Spleen (tissue), 11 donors: ENCODE data around the gene BCL2. TPM values are rescaled to one million over a fixed set of nuclear protein-coding genes. Genes with fewer than 3 reads are reported as not detected.

Experiments used
- DNase-seq: peaks from one replicate; pipeline ENCODE4 v3.0.0-alpha.2; 2020
- H3K27ac ChIP-seq, 8 donors: fragments of 200-600 bp; sonication (generic) in 7 of 8; 1 replicate in 4 of 8; 2 replicates in 4 of 8; pipeline versions ENCODE4 v1.5.0 to v1.8.0; 2016 to 2021; ENCODE audit warnings: inconsistent platforms in 4 of 8, mild to moderate bottlenecking in 4 of 8, moderate library complexity in 1 of 8
- H3K27me3 ChIP-seq, 7 donors: fragments of 200-600 bp; sonication (generic) in 6 of 7; replicated peaks in 1 of 7; 1 replicate in 4 of 7; 2 replicates in 3 of 7; pipeline versions ENCODE4 v1.5.0 to v1.8.0; 2016 to 2021; ENCODE audit warnings: inconsistent platforms in 3 of 7, mild to moderate bottlenecking in 1 of 7
- H3K36me3 ChIP-seq, 6 donors: fragments of 200-600 bp; sonication (generic) in 5 of 6; 1 replicate in 4 of 6; 2 replicates in 2 of 6; pipeline versions ENCODE4 v1.5.0 to v1.8.0; 2016 to 2021; ENCODE audit warnings: inconsistent platforms in 2 of 6
- H3K4me1 ChIP-seq, 6 donors: fragments of 200-600 bp; sonication (generic) in 5 of 6; 1 replicate in 3 of 6; 2 replicates in 3 of 6; pipeline versions ENCODE4 v1.5.0 to v1.8.0; 2016 to 2021; ENCODE audit warnings: inconsistent platforms in 3 of 6
- H3K4me3 ChIP-seq, 8 donors: fragments of 200-600 bp; sonication (generic) in 7 of 8; 1 replicate in 4 of 8; 2 replicates in 4 of 8; pipeline versions ENCODE4 v1.5.0 to v1.8.0; 2016 to 2021; ENCODE audit warnings: inconsistent platforms in 4 of 8, mild to moderate bottlenecking in 4 of 8, moderate library complexity in 2 of 8
- H3K9me3 ChIP-seq, 8 donors: fragments of 200-600 bp; sonication (generic) in 7 of 8; 1 replicate in 4 of 8; 2 replicates in 4 of 8; pipeline versions ENCODE4 v1.5.0 to v1.8.0; 2016 to 2021; ENCODE audit warnings: inconsistent platforms in 4 of 8
- POLR2A ChIP-seq, 3 donors: fragments of 450-650 bp; IDR thresholded peaks; one replicate each; pipeline ENCODE4 v1.5.1; 2017; ENCODE audit warnings: antibody characterized with exemption in 3 of 3, mild to moderate bottlenecking in 1 of 3
- POLR2AphosphoS5 ChIP-seq, 3 donors: sonication (generic); formaldehyde crosslinking; IDR thresholded peaks; one replicate each; pipeline ENCODE4 v1.5.1; 2017; ENCODE audit warnings: antibody characterized with exemption in 3 of 3
- WGBS, 5 donors: extraction: QIAGEN DNeasy Blood & Tissue Kit in 3 of 5; methylation state at CpG; one replicate each; pipeline versions ENCODE4 v1.1.5 to v1.1.7; 2013 to 2018; 5-methylcytosine and 5-hydroxymethylcytosine counted together
- intact Hi-C: fragments of 100-400 bp; cut with DNase I; formaldehyde crosslinking; loops from one replicate; pipeline ENCODE4 v1.15.0; 2023; ENCODE audit warnings: low total_unique reads
- polyA plus RNA-seq, 3 donors: library from polyadenylated mRNA; stranded (reverse); fragments of 200-250 nt; gene quantifications; one replicate each; pipeline ENCODE4 v1.2.1, GENCODE V29; 2013
- total RNA-seq, 7 donors: library from RNA; depleted of rRNA in 3 of 7; stranded (reverse); fragments of >200 nt in 3 of 7; fragmentation: NEBNext Ultra II Directional in 4 of 7; extraction: Animal tissue kit (Norgen Biotek cat#: 25700) in 4 of 7; gene quantifications; one replicate each; pipeline versions ENCODE4 v1.1.0 to v1.2.1, GENCODE V29; 2016 to 2021
- TF ChIP-seq, protein P1 (sequence below), 11 experiments: fragments of 200-600 bp in 7 of 11; fragments of 450-650 bp in 4 of 11; sonication (generic) in 4 of 11; IDR thresholded peaks in 8 of 11; conservative IDR thresholded peaks in 3 of 11; 1 replicate in 7 of 11; 2 replicates in 4 of 11; pipeline versions ENCODE4 v1.4.0 to v1.8.0; 2016 to 2021; ENCODE audit warnings: antibody characterized with exemption in 11 of 11, inconsistent platforms in 4 of 11, mild to moderate bottlenecking in 1 of 11
- donor health status: healthy with polysubstance abuse.
- donor health status: DM: no; HTN: no; CAD: no; lungs with moderate emphysema.
- donor health status: DM: no; HTN: no; CAD: no.
- donor health status: Bipolar disorder and iron deficiency.
- donor health status: healthy.
- donor health status: DM: no; HTN: no; CAD: no.
- donor health status: DM: yes; HTN: yes; CAD: no.

BCL2 gene
- total and polyA plus RNA-seq, 10 donors: 9.6 to 112 (median 69.1) TPM

DNA sequence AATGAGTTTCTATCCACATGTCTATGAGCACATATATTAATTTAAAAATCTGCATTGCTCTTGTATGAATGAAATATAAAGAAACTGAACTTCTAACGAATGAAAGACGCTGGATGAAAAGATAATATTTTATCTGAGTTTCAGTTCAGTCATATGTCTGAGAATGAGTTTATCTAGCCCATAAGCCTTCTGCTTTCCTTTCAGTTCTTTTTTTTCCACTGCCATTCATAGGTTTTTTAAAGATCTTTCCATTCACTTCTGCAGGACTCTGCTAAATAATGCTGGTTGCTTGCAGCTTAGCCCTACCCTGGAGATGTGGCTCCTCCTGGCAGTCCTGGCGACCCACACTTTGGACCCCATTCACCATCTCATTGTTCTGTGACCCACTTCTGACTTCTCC lies 109.0 kb downstream of the BCL2 start:
- H3K27ac ChIP-seq: peak overlapping the region in 1 of 8 donors; percentile 10
- H3K9me3 ChIP-seq: no peaks in the 10 kb centered on the region
- intact Hi-C loops: no loop called here
- no peak overlapping the region for H3K4me3 ChIP-seq
- TF ChIP-seq POLR2A (IDR thresholded peaks at IDR 0.05): no peak
- TF ChIP-seq POLR2AphosphoS5 (IDR thresholded peaks at IDR 0.05): no peak
- TF ChIP-seq, protein P1, sequence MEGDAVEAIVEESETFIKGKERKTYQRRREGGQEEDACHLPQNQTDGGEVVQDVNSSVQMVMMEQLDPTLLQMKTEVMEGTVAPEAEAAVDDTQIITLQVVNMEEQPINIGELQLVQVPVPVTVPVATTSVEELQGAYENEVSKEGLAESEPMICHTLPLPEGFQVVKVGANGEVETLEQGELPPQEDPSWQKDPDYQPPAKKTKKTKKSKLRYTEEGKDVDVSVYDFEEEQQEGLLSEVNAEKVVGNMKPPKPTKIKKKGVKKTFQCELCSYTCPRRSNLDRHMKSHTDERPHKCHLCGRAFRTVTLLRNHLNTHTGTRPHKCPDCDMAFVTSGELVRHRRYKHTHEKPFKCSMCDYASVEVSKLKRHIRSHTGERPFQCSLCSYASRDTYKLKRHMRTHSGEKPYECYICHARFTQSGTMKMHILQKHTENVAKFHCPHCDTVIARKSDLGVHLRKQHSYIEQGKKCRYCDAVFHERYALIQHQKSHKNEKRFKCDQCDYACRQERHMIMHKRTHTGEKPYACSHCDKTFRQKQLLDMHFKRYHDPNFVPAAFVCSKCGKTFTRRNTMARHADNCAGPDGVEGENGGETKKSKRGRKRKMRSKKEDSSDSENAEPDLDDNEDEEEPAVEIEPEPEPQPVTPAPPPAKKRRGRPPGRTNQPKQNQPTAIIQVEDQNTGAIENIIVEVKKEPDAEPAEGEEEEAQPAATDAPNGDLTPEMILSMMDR (IDR thresholded peaks at IDR 0.05 in 8 of 11, conservative IDR thresholded peaks at IDR 0.05 in 3 of 11): no peak
- DNase-seq: no peak
- 71 to 80% (median 76%) methylated on average over 3 of the region's 3 CpGs for WGBS, 5 donors
- no peaks in the 10 kb centered on the region for H3K36me3 ChIP-seq
- H3K4me1 ChIP-seq: peaks cover 23 to 92% (median 79%) of the 10 kb centered on the region in 6 donors
- H3K27me3 ChIP-seq: no peaks in the 10 kb centered on the region

DNA sequence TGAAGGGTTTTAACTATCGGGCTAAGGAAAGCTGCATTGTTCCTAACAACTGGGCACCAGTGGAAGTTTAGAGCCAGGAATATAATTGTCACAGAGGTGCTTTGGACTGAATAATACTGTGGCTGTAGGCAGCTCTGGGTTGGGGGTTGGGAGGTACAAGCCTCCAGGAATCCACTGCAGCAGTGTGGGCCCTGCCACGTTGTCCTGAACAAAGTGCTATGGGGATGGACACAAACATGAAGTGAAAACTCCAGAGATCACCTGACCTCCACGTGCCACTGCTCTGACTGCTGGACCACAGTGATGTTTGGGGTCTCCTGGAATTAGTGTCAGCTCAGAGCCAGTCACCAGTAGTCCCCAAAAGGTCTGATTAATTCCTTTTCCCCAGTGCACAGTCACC lies 110.9 kb downstream of the BCL2 start:
- TF ChIP-seq POLR2A (IDR thresholded peaks at IDR 0.05): no peak
- no peak for TF ChIP-seq POLR2AphosphoS5 (IDR thresholded peaks at IDR 0.05)
- peak overlapping the region in 1 of 8 donors; percentile 46 for H3K4me3 ChIP-seq
- 69 to 78% (median 76%) methylated on average over 3 of the region's 3 CpGs for WGBS, 5 donors
- H3K4me1 ChIP-seq: peaks cover 23 to 95% (median 78%) of the 10 kb centered on the region in 6 donors
- H3K36me3 ChIP-seq: no peaks in the 10 kb centered on the region
- intact Hi-C loops: no loop called here
- no peak for DNase-seq
- H3K27ac ChIP-seq: peak overlapping the region in 5 of 8 donors; percentile 1 to 71 (median 54)
- H3K27me3 ChIP-seq: no peaks in the 10 kb centered on the region
- no peaks in the 10 kb centered on the region for H3K9me3 ChIP-seq

DNA sequence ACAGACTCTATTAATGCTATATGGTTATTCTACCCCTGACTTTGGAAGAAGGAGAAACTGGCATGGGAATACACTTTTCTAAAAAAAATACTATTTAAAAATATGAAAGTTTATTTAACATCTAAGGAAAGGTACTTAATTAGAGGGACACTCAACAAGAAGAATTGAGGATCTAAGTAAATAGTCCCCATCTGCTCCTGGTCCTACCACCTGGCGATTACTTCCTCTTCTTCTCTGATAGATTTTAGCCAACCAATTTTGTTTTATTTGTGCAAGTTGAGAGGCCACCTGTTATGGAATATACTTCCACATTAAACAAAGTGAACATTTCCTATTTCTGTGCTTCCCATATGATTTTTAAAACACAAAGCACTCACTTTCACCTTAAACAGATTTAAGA lies 111.7 kb downstream of the BCL2 start:
- intact Hi-C loops: no loop called here

DNA sequence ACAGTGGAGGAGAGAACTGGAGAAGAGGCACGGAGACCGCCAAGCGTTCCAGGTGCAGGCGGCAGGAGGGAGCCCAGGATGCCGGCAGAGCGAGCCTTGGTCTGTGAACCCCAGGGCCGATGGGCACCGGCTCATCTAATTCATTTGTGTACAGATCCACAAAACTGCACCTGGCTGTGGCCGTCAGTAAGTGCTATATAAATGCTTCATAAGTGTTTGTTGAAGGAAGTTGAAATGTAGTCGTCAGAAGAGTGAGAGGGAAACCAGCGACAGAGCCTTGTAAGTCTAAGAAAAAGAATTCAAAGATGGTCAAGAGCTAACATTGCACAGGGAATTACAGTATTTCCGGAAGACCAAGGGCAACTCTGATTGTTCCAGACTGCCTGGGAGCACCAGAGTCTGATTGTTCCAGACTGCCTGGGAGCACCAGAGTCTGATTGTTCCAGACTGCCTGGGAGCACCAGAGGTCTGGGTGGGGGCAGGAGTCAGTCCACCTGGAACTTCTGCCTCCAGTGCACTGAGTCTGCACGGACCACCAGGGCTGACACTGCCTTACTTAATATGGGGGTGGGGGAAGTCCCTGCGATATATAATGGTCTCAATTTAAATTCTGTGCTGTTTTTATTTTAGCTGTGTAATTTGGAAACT lies 112.3 kb downstream of the BCL2 start:
- intact Hi-C loops: no loop called here
- Histone ChIP-seq H3K27ac (peak overlapping the region in 6 of 8 donors; percentile 6 to 71 (median 50)), H3K27me3 (no peaks in the 10 kb centered on the region), H3K36me3 (no peaks in the 10 kb centered on the region), H3K4me1 (peaks cover 23 to 85% (median 66%) of the 10 kb centered on the region in 6 donors), H3K4me3 (peak overlapping the region in 4 of 8 donors; percentile 2 to 46 (median 16)), H3K9me3 (no peaks in the 10 kb centered on the region)
- TF ChIP-seq, protein P1 (IDR thresholded peaks at IDR 0.05 in 8 of 11, conservative IDR thresholded peaks at IDR 0.05 in 3 of 11): no peak
- TF ChIP-seq POLR2A (IDR thresholded peaks at IDR 0.05): no peak
- TF ChIP-seq POLR2AphosphoS5 (IDR thresholded peaks at IDR 0.05): peak in 1 of 3 donors; percentile 37
- DNase-seq: no peak
- 58 to 62% (median 60%) methylated on average over 14 of the region's 14 CpGs for WGBS, 5 donors

More for the DNA sequence above, 111.7 kb downstream of the BCL2 start:
- Histone ChIP-seq H3K4me1 (peaks cover 23 to 87% (median 72%) of the 10 kb centered on the region in 6 donors), H3K27ac (peak overlapping the region in 6 of 8 donors; percentile 6 to 71 (median 50)), H3K4me3 (peak overlapping the region in 3 of 8 donors; percentile 2 to 46 (median 28)), H3K9me3 (no peaks in the 10 kb centered on the region), H3K27me3 (no peaks in the 10 kb centered on the region), H3K36me3 (no peaks in the 10 kb centered on the region)
- 37 to 52% (median 47%) methylated on average over 1 of the region's 1 CpG for WGBS, 5 donors
- no peak for TF ChIP-seq POLR2A (IDR thresholded peaks at IDR 0.05)
- TF ChIP-seq POLR2AphosphoS5 (IDR thresholded peaks at IDR 0.05): no peak
- TF ChIP-seq, protein P1 (IDR thresholded peaks at IDR 0.05 in 8 of 11, conservative IDR thresholded peaks at IDR 0.05 in 3 of 11): no peak
- no peak for DNase-seq
